Body of pancreas (tissue), 4 donors: Measurements from ENCODE around the gene RNU1-3. TPM values are rescaled to one million over a fixed set of nuclear protein-coding genes. Genes with fewer than 3 reads are reported as not detected.
"Not testable (repeated sequence)": the region's sequence is repeated elsewhere in the genome, so short reads cannot be mapped to it uniquely, and the experiment has no call there.

ENCODE experiments used
- ATAC-seq: fragments of 150-250 bp; one replicate; pipeline ENCODE4 v1.9.1; 2016
- DNase-seq, 4 donors: peaks; one replicate each; pipeline ENCODE4 v3.0.0-alpha.2; 2019
- H3K27ac ChIP-seq, 4 donors: fragments of 200-600 bp; sonication (generic); 1 replicate in 3 of 4; 2 replicates in 1 of 4; pipeline versions ENCODE4 v1.5.1 to v1.6.1; 2016 to 2019; ENCODE audit warnings: mild to moderate bottlenecking in 1 of 4, mixed read lengths in 1 of 4, moderate library complexity in 1 of 4
- H3K27me3 ChIP-seq, 2 donors: fragments of 200-600 bp; sonication (generic); one replicate each; pipeline ENCODE4 v1.6.0; 2016; ENCODE audit warnings: mild to moderate bottlenecking in 1 of 2
- H3K36me3 ChIP-seq, 2 donors: fragments of 200-600 bp; sonication (generic); replicated peaks in 1 of 2; 2 replicates each; pipeline ENCODE4 v1.5.1; 2016; ENCODE audit warnings: low read depth in 2 of 2; ENCODE audit not compliant: insufficient read depth in 1 of 2
- H3K4me1 ChIP-seq: fragments of 200-600 bp; sonication (generic); one replicate; pipeline ENCODE4 v1.6.0; 2016
- H3K4me3 ChIP-seq, 2 donors: fragments of 200-600 bp; sonication (generic); 1 replicate in 1 of 2; 2 replicates in 1 of 2; pipeline ENCODE4 v1.5.1; 2016 to 2019
- H3K9me3 ChIP-seq, 3 donors: fragments of 200-600 bp; sonication (generic); 1 replicate in 2 of 3; 2 replicates in 1 of 3; pipeline ENCODE4 v1.5.1; 2016
- POLR2A ChIP-seq, 3 donors: fragments of 450-650 bp; IDR thresholded peaks; one replicate each; pipeline ENCODE4 v1.6.1; 2016; ENCODE audit warnings: antibody characterized with exemption in 3 of 3, mild to moderate bottlenecking in 2 of 3
- WGBS, 2 donors: methylation state at CpG; one replicate each; pipeline ENCODE4 v1.1.5; 2017; 5-methylcytosine and 5-hydroxymethylcytosine counted together
- intact Hi-C: fragments of 100-400 bp; cut with DNase I; formaldehyde crosslinking; loops from one replicate; pipeline ENCODE4 v1.15.1; 2023
- total RNA-seq, 2 donors: library from RNA; depleted of rRNA; stranded (reverse); fragments of >200 nt; gene quantifications; one replicate each; pipeline ENCODE4 v1.1.0, GENCODE V29; 2016
- TF ChIP-seq, protein P1 (sequence below), 7 experiments: fragments of 450-650 bp in 4 of 7; fragments of 200-600 bp in 3 of 7; sonication (generic) in 3 of 7; IDR thresholded peaks; one replicate each; pipeline ENCODE4 v1.5.1; 2016 to 2019; ENCODE audit warnings: antibody characterized with exemption in 7 of 7

Gene RNU1-3
- total RNA-seq, 2 donors from 2014 or later, result under 0.01 to 15,479 TPM

DNA sequence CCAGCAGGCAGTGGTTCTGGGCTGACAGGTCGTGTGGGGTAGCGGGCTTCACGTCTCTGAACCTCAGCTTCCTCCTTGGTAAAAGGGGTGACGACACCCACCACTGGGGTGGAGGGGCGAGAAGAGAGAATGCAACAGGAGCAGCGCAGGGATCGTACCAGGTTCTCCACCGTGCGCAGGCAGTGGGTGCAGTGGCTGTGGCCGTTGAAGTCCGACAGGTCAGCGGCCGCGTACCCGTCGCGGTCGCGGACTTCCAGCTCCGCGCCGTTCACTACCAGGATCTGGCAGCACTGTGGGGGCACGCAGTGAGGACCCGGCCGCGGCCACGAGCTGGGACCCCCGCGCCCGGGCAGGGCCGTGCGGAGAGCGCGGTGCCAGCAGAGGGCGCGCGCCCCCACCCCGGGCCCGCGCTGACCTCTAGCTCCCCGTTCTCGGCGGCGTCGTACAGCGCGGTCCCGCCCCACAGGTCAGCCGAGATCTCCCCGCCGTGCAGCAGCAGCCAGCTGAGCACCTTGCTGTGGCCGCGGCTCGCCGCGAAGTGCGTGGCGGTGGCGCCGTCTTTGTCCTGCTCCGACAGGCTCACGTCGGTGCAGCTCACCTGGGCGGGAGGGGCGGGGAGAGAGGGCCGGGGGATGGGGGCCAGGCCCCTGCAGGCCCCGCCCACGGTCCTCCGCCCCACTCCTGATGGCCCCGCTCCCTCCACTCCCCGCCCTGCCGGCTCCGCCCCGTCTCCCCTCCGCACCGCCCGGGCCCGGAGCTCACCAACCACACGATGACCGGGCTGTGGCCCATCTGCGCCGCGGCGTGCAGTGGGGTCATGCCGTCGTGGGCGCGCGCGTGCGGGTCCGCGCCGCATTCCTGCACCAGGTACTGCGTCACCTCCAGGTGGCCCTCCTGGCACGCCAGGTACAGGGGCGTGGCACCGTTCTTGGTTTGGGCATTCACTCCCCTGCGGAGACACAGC, 40.7 kb upstream of the RNU1-3 start:
- H3K36me3 ChIP-seq, H3K4me1 ChIP-seq, H3K27ac ChIP-seq, H3K9me3 ChIP-seq, H3K27me3 ChIP-seq, intact Hi-C loops: not testable (repeated sequence)
- TF ChIP-seq, protein P1, sequence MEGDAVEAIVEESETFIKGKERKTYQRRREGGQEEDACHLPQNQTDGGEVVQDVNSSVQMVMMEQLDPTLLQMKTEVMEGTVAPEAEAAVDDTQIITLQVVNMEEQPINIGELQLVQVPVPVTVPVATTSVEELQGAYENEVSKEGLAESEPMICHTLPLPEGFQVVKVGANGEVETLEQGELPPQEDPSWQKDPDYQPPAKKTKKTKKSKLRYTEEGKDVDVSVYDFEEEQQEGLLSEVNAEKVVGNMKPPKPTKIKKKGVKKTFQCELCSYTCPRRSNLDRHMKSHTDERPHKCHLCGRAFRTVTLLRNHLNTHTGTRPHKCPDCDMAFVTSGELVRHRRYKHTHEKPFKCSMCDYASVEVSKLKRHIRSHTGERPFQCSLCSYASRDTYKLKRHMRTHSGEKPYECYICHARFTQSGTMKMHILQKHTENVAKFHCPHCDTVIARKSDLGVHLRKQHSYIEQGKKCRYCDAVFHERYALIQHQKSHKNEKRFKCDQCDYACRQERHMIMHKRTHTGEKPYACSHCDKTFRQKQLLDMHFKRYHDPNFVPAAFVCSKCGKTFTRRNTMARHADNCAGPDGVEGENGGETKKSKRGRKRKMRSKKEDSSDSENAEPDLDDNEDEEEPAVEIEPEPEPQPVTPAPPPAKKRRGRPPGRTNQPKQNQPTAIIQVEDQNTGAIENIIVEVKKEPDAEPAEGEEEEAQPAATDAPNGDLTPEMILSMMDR (IDR thresholded peaks at IDR 0.05), result peak in 3 of 7 experiments; percentile 13 to 21 (median 18)
- TF ChIP-seq POLR2A (IDR thresholded peaks at IDR 0.05), result peak; percentile 11 to 41 (median 30)
- peak in 3 of 4 donors; percentile 54 to 63 (median 63) for DNase-seq
- ATAC-seq, result peak; percentile 75
- 2 to 21% methylated on average over 29 to 42 of the region's 99 CpGs for WGBS, 2 donors
- peak overlapping the region in 1 of 2 donors; percentile 16 for H3K4me3 ChIP-seq

DNA sequence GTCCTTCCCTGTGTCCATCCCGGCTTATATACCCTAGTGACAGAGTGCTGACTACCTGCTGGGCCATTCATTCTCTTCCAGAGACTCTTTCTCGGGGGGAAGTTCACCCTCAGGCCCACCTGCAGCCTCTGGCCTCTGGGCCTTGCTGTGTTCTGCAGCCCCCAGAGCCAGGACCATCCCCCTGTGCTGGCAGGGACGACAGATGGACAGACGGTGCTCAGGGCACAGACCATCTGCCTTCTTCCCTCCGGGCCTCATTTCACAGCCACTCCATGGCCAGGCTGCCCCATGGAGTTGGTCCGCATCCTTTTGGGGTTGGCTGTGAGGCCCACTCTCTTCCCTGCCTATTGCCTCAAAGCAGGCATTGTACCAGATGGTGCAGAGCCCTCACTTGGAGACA, 39.6 kb upstream of the RNU1-3 start:
- H3K4me1 ChIP-seq, H3K9me3 ChIP-seq, ATAC-seq, DNase-seq, H3K36me3 ChIP-seq, H3K4me3 ChIP-seq, H3K27me3 ChIP-seq, H3K27ac ChIP-seq, intact Hi-C loops: not testable (repeated sequence)
- 82 to 90% methylated on average over 5 of the region's 6 CpGs for WGBS, 2 donors

DNA sequence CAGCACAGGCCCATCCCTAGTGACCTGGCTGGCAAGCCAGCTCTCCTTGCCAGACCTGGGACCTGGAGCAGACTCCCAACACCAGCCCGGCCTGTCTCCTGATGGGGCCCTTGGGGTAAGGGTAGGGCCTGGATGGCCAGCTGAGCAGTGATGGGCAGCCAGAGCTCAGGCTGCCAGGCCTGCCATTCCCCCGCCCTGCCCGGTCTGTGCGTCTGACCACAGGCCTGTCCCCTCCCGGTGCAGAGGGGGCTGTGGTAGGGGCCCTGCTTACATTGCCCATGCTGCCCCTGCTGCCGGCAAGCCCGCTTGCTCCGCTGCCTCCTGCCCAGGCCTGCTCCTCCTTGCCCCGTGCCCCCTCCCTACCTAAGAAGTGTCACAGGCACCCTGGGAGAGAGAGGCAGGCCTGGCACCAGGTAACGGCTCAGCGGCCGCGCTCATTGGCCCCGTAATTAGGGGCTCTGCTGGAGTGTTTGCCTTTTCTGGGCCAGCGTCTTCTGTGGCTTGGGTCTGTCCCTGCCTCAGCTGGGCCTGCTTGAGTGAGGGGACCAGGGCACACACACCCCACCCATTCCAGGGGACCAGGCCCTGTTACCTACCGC, 37.9 kb upstream of the RNU1-3 start:
- H3K36me3 ChIP-seq, intact Hi-C loops, H3K9me3 ChIP-seq, H3K4me1 ChIP-seq, H3K27ac ChIP-seq, DNase-seq, H3K4me3 ChIP-seq, H3K27me3 ChIP-seq, ATAC-seq: not testable (repeated sequence)
- WGBS, 2 donors, result 100% methylated on average over 3 of the region's 16 CpGs; no CpG with 5 or more reads in 1 of the 2 donors

DNA sequence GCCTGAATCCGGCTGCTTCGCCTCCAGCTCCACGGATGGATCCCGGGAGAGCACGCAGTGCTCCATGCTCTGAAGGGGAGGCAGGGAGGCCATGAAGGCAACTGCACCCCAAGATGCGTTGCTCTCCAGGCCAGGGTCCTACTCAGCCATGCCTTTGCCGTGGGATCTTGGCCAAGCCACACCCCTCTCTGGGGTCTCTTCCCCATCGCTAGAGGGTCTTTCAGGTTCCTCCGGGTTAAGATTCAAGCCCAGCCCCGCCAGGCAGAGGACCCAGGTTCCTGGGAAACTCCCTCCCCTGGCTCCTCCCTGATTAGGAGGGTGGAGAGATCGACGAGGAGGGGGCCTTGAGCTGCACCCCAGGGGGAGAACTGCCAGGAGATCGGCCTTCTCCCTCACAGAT, 37.3 kb upstream of the RNU1-3 start:
- H3K4me3 ChIP-seq, DNase-seq, H3K9me3 ChIP-seq, H3K27ac ChIP-seq, H3K4me1 ChIP-seq, ATAC-seq, H3K27me3 ChIP-seq, H3K36me3 ChIP-seq, intact Hi-C loops: not testable (repeated sequence)
- WGBS, 2 donors, result 64 to 73% methylated on average over 4 to 6 of the region's 13 CpGs

DNA sequence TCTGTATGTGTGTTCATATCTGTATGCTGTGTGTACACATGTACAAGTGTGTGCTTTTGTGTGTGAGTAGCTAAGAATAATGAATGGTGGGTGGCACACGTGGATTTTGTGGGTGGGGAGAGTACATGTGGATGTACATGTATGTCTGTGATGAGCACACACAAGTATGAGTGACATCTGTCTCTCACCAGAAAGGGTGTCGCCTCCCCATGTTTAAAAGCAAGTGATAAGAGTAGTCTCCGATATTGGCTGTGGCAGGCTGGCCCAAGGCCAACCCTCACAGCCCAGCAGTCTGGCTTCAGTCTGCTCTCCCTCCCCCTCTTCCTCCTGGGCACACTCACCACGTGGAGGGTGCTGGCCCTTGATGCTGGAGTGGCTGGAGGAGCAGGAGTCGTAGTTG, 36.9 kb upstream of the RNU1-3 start:
- WGBS, 2 donors, result 2 to 39% methylated on average over 2 to 3 of the region's 5 CpGs
- ATAC-seq, H3K27me3 ChIP-seq, intact Hi-C loops, H3K9me3 ChIP-seq, H3K27ac ChIP-seq, H3K4me1 ChIP-seq, H3K4me3 ChIP-seq, H3K36me3 ChIP-seq: not testable (repeated sequence)
- peak in 1 of 4 donors; percentile 44 for DNase-seq

DNA sequence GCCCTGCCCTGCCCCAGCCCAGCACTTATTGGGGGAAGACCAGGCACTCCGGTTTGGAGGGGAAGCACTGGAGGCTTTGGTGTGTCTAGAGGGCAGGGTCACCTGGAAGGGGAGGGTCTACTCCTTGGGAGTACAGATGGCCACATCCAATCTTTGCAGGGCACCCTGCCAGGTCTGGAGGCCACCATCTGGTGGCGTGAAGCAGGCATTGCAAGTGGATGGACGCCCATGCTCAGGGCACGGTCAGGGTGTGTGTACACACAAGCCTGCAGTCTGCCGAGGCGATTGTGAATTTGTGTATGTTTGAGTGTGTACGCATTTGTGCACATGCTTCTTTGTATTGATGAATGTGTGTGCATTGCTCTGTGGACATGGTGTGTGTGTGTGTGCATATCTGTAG, 36.4 kb upstream of the RNU1-3 start:
- H3K27me3 ChIP-seq, H3K4me1 ChIP-seq, DNase-seq, H3K27ac ChIP-seq, H3K4me3 ChIP-seq, intact Hi-C loops, H3K9me3 ChIP-seq, H3K36me3 ChIP-seq: not testable (repeated sequence)
- WGBS, 2 donors, result 8% methylated on average over 1 of the region's 7 CpGs; no CpG with 5 or more reads in 1 of the 2 donors
- peak; percentile 52 for ATAC-seq
- TF ChIP-seq, protein P1 (IDR thresholded peaks at IDR 0.05), result peak in 1 of 7 experiments; percentile 11

DNA sequence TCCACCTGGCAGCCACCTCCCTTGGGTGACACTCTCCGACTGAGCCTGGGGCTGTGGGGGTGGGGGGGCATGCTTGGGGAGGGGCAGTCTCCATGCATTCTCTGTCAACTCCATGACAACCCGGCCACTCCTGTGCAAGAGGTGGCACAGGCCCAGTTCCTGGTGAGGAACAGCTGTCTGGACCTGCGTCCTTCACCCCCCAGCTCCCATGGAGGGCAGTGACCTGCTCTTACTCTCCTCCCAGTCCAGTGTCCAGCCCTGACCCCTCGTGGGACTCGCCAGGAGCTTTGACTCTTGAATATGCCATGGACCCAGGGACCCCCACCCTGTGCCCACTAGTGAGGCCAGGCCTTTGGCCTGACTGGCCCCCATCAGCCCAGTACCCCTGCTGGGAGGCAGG, 35.5 kb upstream of the RNU1-3 start:
- H3K27me3 ChIP-seq, H3K27ac ChIP-seq, ATAC-seq, H3K4me1 ChIP-seq, H3K36me3 ChIP-seq, H3K9me3 ChIP-seq, H3K4me3 ChIP-seq, intact Hi-C loops, DNase-seq: not testable (repeated sequence)
- no CpG with 5 or more reads among the region's 5 CpGs for WGBS, 2 donors

DNA sequence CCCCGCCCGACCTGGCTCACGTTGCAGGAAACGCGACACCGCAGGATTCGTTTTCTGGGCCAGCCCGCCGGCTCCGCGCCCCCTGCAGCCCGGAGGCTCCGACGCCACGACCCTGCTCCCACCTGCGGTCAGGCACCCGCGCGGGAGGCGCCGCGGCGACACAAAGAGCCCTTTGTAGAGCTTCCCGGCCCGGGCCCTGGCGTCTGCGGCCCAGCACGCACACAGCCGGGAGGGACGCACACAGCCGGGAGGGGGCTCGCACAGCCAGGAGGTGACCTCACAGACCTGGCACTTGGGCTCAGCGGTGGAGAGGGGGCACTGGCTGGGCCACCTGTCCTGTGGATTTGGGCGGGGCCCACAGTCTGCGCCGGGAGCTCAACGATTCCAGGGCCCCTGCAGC, 34.4 kb upstream of the RNU1-3 start:
- WGBS, 2 donors, result no CpG with 5 or more reads among the region's 37 CpGs
- H3K36me3 ChIP-seq, intact Hi-C loops, H3K27ac ChIP-seq, H3K27me3 ChIP-seq, H3K4me3 ChIP-seq, H3K9me3 ChIP-seq, H3K4me1 ChIP-seq: not testable (repeated sequence)
- ATAC-seq (peak; percentile 24), DNase-seq (peak in 1 of 4 donors; percentile 28)

DNA sequence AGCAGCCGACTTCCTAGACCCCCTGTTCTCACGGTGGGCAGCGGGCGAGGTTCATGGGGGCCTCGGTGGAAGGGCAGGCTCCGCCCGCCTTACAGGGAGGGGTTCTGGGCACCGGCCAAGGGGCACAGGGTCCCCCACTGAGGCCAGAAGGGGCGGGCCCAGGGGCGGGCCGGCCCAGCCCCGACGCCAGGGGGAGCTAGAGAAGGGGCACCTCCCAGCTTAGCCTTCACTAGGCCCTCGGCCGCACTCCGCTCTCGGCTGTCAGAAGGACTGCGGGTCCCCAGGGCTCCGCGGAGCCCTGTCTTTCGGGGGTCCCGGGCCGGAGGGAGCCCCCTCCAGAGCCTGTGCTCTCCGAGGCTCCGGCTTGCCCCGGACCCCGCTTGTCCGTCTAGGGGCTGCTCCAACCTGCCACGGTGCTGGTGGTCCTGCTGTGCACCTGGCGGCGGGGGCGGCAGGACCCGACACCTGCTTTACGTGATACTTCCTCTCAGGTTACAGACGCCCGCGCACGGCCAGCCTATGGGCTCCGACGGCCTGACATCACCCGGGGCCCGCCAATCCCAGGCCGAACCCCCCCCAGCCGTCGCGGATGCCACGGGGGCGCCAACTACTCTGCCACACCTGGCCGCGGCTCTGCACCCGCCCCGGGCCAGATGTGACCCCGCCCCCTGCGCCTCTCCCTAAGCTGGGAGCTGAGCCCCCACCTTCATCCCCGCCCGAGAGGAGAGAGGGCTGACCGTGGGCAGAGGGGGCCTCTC, 33.6 kb upstream of the RNU1-3 start:
- H3K9me3 ChIP-seq, H3K36me3 ChIP-seq, intact Hi-C loops, H3K27me3 ChIP-seq, H3K27ac ChIP-seq, DNase-seq, H3K4me3 ChIP-seq, ATAC-seq, H3K4me1 ChIP-seq: not testable (repeated sequence)
- WGBS, 2 donors, result no CpG with 5 or more reads among the region's 57 CpGs
